Breast epithelium (tissue), 3 donors: ENCODE results near the gene NR2F1-AS1.

Source experiments
- POLR2A ChIP-seq: fragments of 450-650 bp; IDR thresholded peaks from one replicate; pipeline ENCODE4 v1.6.1; 2016; ENCODE audit warnings: antibody characterized with exemption, mild to moderate bottlenecking, moderate library complexity
- POLR2AphosphoS5 ChIP-seq, 3 donors: sonication (generic); formaldehyde crosslinking; IDR thresholded peaks; one replicate each; pipeline ENCODE4 v1.6.1; 2017; ENCODE audit warnings: antibody characterized with exemption in 3 of 3
- TF ChIP-seq, protein P1 (sequence below), 3 donors: fragments of 450-650 bp; IDR thresholded peaks; one replicate each; pipeline ENCODE4 v1.5.1; 2016 to 2017; ENCODE audit warnings: antibody characterized with exemption in 3 of 3, mild to moderate bottlenecking in 3 of 3, moderate library complexity in 3 of 3

DNA sequence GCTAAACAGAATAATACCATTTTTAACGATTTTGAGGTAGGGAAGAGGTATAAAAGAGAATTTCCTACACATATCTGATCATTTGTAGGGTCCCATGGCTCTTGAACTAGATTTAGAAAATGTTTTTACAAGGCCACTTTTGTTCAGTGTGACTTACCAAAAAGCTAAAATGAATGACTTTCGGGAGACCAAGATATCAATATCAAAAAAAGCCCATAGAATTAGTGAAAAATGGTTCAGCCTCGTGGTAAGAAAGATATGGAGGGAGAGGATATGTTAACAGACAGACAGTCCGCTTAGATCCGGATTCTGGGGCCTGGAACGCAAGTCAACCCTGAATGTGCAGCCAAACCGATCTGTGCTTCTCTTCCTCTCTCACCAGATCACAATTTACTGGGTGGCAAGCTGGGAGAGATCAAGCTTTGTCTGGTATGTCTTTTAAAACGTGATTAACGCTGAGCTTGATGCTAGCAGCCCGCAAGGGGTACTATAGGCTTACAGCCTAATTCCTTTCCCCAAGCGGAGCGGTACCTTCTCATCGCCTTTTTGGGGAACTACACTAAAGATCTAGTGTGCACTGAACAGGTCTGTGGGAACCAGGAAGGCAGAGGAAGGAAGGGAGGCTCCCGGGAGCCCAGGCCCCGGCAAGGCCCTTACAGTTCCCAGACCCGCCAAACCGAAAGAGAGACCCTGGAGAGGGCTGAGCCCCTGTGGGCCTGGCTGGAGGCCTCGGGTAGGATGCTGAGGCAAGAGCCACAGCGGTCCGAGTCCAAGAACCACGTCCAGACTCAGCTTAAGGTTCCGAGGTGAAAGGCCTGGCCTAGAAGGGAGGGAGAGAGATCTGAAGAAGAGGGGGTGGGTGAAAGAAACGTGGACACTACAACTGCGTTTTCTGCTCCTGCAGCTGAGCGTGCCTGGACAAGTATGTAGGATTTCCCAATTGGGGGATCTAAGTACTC, 2.9 kb downstream of the NR2F1-AS1 start:
- TF ChIP-seq, protein P1, sequence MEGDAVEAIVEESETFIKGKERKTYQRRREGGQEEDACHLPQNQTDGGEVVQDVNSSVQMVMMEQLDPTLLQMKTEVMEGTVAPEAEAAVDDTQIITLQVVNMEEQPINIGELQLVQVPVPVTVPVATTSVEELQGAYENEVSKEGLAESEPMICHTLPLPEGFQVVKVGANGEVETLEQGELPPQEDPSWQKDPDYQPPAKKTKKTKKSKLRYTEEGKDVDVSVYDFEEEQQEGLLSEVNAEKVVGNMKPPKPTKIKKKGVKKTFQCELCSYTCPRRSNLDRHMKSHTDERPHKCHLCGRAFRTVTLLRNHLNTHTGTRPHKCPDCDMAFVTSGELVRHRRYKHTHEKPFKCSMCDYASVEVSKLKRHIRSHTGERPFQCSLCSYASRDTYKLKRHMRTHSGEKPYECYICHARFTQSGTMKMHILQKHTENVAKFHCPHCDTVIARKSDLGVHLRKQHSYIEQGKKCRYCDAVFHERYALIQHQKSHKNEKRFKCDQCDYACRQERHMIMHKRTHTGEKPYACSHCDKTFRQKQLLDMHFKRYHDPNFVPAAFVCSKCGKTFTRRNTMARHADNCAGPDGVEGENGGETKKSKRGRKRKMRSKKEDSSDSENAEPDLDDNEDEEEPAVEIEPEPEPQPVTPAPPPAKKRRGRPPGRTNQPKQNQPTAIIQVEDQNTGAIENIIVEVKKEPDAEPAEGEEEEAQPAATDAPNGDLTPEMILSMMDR (IDR thresholded peaks at IDR 0.05) = no peak
- TF ChIP-seq POLR2A (no peak), POLR2AphosphoS5 (IDR thresholded peaks at IDR 0.05) (no peak)
